HG03175 (cell line): ENCODE measurements around the gene DHTKD1.
A peak's percentile ranks its signal among the peaks of the same experiment; 100 is the strongest.

ENCODE experiments used
- ATAC-seq: cut with Tn5 transposase; IDR thresholded peaks from one replicate; pipeline ENCODE4 v1.9.1; 2021; ENCODE audit warnings: mild to moderate bottlenecking, moderate library complexity; ENCODE audit not compliant: unreplicated experiment

Gene DHTKD1, protein sequence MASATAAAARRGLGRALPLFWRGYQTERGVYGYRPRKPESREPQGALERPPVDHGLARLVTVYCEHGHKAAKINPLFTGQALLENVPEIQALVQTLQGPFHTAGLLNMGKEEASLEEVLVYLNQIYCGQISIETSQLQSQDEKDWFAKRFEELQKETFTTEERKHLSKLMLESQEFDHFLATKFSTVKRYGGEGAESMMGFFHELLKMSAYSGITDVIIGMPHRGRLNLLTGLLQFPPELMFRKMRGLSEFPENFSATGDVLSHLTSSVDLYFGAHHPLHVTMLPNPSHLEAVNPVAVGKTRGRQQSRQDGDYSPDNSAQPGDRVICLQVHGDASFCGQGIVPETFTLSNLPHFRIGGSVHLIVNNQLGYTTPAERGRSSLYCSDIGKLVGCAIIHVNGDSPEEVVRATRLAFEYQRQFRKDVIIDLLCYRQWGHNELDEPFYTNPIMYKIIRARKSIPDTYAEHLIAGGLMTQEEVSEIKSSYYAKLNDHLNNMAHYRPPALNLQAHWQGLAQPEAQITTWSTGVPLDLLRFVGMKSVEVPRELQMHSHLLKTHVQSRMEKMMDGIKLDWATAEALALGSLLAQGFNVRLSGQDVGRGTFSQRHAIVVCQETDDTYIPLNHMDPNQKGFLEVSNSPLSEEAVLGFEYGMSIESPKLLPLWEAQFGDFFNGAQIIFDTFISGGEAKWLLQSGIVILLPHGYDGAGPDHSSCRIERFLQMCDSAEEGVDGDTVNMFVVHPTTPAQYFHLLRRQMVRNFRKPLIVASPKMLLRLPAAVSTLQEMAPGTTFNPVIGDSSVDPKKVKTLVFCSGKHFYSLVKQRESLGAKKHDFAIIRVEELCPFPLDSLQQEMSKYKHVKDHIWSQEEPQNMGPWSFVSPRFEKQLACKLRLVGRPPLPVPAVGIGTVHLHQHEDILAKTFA

DNA sequence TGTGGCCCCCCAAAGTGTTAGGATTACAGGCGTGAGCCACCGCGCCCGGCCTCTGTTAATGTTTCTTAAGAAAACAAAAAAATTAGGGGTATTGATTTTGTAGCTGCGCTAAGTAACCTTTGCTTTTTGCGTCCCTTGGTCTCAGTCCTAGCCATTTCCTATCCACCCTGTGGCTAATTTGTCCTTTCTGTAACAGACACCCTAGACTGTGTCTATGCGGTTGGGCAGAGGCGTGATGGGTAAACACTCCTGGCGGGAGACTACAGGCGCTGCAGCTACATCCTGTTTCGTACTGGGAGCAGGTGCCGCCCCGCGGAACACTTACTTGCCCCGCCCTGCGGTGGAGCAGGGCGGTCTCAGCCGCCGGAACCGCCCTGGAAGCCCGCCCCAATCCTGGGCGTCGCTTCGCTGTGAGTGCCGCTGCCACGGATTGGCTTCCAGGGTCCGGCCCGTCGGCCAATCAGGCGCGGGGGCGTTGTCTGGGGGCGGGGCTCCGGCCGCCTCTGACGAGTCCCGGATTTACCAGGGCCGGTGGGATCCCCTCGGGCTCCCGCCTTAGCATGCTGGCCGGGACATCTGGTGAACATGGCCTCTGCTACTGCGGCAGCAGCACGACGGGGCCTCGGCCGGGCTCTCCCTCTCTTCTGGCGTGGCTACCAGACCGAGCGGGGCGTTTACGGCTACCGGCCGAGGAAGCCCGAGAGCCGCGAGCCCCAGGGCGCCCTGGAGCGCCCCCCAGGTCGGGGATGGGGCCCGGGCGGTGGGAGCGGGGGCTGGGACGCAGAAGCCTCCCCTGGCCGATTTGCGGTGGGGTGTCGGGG is at the start of gene DHTKD1:
Gene DHTKD1, plus strand, starts transcription at position 506 of the 821 bp plus-strand sequence. Its CDS starts 80 bp downstream, at position 586.
- ATAC-seq, result peak; percentile 98

DNA sequence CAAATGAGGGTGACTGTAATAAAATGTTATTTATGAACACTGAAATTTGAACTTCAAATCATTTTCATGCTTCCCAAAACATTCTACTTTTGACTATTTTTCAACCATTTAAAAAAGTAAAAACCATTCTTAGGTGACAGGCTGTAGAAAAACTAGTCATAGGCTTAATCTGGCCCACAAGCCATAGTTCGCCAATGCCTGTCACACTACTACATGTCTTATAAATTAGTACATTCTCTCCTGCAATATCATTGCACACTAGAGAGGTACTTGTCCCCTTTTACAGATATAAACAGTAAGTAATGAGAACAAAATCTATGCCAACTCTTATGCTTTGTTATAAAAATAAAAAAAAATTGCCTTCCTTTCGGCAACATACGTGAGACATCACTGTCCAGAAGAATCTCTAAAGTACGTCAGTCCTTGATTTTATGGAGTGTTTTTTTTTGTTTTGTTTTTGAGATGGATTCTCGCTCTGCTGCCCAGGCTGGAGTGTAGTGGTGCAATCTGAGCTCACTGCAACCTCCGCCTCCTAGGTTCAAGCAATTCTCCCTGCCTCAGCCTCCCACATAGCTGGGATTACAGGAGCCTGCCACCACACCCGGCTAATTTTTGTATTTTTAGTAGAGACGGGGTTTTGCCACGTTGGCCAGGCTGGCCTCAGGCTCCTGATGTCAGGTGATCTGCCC is 49.3 kb upstream of the DHTKD1 start:
- ATAC-seq, result no peak

DNA sequence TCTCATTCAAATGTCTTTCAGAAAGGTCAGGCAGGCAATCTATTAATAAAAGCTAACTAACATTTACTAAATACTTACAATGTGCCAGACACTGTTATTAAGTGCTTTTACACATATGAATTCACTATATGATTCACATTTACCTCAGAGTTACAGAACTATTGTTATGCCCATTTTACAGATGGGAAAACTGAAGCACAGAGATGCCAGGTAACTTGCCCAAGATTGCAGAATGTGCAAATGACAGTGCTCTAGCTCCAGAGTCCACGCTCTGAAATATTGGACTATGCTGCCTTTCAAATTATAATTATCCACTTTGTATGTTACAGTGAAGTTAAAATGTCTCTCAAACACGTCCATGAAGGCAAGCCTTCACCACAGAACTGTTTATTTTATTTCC is 48.2 kb upstream of the DHTKD1 start:
- ATAC-seq, result no peak

DNA sequence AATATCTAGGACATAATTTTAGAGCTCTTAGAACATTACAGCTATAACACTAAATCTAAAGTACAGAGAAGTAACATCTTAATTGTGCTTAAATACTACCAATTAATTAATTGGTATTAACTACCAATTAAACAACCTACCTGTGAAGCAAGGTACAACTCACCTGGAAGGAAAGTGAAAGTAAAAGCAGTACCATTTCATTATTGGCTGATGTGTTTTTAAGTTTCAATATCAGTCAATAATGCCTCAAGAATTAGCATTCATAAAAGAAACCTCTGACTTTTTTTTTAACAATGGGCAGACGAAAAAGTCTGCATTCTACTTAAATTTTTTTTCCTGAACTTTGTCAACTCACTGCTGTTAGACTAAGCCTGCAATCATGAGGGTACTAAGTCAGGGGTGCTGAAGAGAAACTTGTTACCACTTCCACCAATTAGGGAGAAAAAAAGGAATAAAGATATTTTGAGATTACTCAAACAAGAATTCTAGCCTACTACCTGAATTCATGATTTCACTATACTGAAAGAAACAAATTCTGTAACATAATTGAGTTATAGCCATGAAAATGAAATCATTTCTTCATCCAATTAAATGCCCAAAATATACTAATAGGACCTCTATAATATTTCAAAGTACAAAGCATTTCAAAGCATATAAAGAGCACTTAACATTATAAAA is 46.0 kb upstream of the DHTKD1 start:
- ATAC-seq, result no peak

DNA sequence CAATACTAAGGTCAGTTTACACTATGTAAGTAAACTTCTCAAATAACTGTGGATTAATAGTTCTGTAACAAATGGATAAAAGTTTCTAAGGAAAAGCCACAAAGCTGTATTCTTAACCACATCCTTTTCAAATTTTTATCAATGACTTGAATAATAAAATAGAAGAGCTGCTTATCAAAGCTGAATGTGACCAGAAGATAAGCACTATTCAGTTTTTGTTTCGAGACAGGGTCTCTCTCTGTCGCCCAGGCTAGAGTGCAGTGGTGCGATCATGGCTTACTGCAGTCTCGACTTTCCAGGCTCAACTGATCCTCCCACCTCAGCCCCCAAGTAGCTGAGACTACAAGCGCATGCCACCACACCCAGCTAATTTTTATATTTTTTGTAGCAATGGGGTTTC is 43.2 kb upstream of the DHTKD1 start:
- ATAC-seq, result no peak

DNA sequence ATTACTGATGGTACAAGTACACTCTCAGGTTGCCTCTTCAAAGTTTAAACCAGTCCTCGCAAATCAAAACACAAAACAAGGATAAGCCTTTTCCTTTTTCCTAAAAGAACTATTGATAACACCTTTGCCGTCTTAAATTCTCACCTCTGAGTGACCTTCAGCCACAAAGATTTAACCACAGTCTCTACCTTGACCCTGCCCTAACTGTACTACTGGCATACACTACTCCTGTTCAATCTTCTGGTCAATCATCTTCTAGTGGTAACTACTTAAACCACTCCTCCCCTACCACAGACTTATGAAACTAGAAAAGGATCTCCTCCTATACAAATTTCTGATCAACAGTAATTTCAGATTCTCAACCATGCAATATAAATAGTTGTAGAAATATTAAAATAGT is 41.2 kb upstream of the DHTKD1 start:
- ATAC-seq, result peak; percentile 99

DNA sequence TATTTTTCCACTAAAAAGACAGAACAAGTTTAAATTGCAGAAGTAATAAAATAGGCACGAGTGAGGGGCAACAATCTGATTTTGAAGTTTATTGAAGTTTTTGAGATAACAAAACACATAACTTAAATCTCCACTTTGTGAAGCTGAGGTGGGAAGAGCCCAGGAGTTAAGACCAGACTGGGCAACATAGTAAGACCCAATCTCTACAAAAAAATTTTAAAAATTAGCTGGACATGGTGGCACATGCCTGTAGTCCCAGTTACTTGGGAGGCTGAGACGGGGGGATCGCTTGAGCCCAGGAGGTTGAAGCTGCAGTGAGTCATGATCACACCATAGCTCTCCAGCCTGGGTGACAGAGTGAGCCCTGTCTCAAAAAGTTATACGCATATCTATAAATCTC is 37.4 kb upstream of the DHTKD1 start:
- ATAC-seq, result no peak

DNA sequence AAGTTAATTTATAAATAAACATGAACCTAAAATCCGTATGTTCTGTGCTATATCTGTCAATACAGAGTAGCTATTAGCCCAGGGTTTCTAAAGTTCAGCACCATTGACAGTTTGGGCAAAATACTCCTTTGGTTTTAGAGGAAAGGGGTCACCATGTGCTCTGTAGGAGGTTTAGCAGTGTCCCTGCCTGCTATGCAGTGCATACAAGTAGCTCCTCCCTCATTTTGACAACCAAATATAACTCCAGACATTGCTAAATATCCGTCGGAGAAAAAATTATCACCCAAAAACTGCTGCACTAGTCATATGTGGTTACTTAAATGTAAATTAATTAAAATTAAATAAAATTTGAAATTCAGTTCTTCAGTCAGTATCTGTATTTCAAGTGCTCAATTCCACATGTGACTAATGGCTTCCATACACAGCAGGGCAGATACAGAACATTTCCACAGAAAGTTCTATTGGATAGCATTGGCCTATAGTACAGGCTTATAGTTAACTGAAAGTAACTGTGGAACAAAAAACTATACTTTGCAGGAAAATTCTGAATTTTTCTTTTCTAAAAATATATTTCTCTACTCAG is 32.6 kb upstream of the DHTKD1 start:
- no peak for ATAC-seq

DNA sequence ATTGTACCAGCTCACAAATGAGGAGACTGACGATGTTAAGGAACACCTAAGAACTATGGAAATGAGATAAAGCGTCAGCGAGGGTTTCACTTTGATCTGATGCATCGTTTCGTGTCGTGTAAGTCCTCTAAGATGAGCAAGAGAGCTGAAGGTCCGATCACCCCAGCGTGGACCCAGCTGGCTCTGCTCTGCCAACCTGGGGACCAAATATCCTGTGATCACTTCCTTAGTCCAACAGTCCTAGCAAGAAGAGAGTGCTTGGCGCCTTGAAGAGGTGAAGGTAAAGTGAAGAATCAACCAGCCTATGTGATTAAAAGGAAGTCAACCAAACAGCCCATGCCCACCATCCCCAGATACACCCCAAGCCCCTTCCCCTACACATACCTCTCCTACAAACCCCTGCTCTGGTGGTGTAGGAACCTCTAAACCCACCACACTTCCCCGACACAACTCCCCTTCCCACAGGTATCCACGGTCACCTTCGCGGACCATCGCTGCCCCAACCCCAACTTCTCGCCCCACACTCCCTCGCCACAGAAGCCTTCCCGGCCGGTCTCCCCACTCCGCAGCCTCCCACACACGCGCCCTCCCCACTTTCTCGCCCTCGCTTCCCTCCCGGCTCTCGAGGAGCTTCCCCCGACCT is 26.9 kb upstream of the DHTKD1 start:
- no peak for ATAC-seq

DNA sequence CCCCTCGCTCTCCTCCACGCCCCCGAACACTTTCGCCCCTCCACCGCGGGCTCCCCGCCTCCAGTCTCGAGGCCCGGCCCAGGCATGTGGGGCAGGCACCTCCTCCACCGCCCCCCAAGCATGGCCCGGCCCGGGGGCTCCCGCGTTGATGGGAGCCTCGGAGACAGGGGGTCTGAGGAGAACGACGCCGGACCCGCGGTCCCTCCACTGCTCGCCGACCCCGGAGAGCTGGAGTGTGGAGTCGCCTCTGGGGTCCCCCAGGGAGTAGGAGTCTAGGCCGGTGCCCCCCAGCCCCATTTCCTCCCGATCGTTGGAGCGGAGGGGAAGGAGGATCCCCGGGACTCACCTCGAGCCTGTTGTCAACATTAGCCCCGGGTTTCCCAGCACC is 26.4 kb upstream of the DHTKD1 start:
- peak; percentile 3 for ATAC-seq

DNA sequence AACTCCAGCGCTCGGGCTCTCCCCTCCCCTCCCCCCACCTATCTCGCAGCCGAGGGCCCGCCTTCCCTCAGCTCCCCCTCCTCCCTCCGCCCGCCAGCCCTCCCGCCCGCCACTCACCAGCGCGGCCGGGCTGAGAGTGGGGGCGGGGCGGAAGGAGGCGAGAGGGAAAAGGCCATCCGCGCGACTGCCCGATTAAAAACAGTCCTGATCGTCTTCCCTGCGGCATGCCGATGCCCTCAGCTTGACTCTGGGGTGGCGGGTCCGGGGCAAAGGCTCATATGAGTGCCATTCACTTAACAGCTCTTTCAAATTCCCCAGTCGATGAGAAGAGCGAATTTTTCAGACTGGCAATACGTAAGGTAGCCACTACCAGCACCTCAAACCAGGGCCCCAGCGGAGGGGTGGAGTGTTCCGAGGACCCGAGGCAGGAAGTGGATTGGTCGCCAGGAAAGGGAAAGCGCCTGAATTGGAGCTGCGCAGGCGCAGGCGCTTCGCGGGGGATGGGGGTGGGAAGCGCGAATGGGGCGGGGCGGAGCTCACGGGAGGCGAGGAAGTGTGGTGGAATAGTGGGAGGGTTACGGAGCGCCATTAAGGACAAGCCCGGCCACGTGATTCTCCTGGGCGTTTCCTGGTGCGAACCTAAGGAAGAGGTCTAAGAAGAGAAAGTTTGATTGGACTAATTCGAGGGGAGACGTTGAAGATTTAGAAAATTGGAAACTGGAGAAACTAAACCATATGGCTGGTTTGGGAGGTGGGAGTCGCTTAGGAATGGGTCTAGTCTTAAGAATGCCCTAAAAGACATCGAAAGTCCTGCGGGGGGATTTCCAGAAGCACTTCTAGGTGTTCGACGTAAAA is 25.7 kb upstream of the DHTKD1 start, which contains the start of gene UPF2:
Gene UPF2, minus strand, starts transcription at position 13 of the 855 bp plus-strand sequence. CDS start 7,386 bp downstream, outside the sequence.
- peak; percentile 56 for ATAC-seq

DNA sequence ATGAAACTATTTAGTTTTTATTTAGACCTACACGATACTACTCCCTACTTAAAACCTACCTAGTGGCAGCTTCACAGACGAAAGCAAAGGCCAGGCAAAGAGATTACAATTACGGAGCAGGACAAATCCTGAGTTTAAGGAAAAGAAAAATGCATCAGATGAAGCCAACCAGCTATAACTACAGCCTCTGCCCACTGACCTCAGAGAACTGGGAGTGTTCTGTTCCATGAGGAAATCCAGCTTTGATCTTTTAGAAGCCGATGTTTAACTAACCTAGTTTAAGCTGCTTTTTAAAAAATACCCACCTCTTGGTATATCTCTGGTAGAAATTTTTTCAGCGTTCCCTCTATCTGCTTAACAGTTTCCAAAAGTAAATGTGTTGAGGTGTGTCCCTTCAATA is 23.2 kb upstream of the DHTKD1 start:
- ATAC-seq, result no peak

DNA sequence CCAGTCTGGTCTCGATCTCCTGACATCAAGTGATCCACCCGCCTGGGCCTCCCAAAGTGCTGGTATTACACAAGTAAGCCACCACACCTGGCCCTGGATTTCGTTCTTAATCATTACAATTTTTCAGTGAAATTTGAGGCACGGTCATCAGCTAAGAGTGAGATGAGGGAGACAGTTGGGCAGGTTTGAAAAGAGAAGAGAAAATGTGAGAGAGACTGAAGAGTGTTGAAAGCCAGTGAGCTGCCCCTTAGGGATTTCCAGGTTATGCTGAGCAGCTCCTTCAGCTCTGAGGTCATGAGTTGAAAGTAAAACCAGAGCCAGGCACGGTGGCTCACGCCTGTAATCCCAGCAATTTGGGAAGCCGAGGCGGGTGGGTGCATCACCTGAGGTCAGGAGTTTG is 20.2 kb upstream of the DHTKD1 start:
- ATAC-seq, result no peak

DNA sequence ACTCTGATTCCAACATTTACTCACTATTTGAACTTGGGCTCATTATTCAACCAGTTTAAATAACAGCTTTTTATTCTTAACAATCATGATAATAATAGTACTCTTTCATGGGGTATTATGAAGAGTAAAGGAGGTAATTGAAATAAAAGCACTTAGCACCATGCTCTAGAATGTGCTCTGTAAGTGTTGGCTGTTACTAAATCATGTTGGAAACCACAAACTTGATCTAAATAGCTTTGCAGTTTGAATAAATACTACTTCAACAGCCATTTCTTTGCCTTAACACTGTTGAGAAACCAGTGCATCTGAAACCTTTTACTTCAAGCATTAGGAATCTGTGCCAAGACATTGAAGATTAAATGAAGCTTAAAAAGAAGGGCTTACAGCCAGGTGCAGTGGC is 18.2 kb upstream of the DHTKD1 start:
- ATAC-seq, result no peak

DNA sequence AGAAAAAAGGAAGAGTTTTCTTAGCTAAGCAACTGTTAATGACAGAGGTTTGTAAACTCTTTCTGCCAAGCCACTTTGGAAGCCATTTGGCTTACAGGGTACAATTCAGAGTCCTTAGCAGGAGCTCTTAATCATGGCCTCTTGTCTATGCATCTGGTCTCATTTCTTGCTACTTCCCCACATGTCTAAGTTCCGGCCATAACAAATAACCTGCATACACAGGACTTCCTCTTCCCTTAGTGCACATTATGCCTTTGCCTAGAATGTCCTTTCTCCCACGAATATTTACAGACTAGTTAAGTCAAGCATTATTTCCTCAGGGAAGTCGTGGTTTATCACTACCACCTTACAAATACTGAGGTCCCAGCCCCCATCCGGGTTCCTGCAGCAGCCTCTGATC is 17.5 kb upstream of the DHTKD1 start:
- no peak for ATAC-seq

DNA sequence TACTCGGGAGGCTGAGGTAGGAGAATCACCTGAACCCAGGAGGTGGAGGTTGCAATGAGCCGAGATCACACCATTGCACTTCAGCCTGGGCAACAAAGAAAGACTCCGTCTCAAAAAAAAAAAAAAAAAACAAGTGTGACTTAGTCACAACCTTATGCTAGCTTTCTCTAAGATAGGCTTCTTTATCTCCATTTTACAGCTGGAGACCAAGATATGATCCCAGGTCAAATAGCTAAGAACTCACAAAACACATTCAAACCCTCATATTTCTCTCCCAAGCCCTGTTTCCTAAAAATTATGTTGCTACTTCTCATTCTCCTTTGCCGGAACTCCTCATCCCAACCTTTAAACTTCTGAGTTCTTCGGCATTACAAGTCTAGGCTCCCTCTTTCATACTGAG is 13.0 kb upstream of the DHTKD1 start:
- no peak for ATAC-seq

DNA sequence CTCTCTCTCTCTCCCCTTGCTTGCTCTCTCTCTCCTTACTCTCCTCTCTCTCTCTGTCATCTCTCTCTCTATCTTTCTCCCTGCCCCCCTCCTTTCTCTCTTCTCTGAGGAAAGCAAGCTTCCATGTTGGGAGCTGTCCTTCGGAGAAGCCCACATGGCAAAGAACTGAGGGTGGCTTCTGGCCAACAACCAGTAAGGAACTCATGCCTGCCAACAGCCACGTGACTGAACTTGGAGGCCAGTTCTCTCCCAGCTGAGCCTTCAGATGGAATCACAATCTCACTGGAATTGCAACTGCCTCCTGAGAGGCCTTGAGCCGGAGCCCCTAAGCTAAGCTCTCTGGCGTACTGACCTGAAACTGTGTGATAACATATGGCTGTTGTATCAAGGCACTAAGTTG is 12.0 kb upstream of the DHTKD1 start:
- no peak for ATAC-seq

DNA sequence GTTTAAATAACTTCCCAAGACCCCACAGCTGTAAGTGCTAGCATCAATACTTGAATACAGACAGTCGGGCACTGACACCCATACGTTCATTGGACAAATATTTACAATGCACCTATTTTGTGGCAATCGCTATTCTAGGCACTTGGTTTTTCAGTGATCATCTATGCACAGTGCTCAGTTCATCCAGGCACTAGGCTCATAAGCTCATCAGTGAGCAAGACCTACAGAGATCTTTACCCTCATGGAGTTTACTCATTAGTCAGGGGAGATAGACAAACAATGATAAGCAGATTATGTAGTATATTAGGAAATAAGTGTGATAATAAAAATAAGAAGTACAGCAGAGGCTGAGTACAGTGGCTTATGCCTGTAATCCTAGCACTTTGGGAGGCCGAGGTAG is 7.6 kb upstream of the DHTKD1 start:
- no peak for ATAC-seq
